ENCODE results near the gene OR4K2. TPM values are rescaled to one million over a fixed set of nuclear protein-coding genes. Genes with fewer than 3 reads are reported as not detected.
"Not testable (repeated sequence)": the region's sequence is repeated elsewhere in the genome, so short reads cannot be mapped to it uniquely, and the experiment has no call there.

The OR4K2 gene
- total RNA-seq, result not detected in 3 replicates
- long read RNA-seq, result 0 reads

GRCh38 chr14:19874842-19875241, at the start of gene OR4K2:
OR4K2 (plus strand) TSS chr14:19875142; CDS start chr14:19876268, 1,126 bp downstream.
- no peak for TF ChIP-seq CTCF (IDR thresholded peaks at IDR 0.05)
- Mint-ChIP-seq H3K4me1 (ENCODE audit: low read depth) (no peaks in the 10 kb centered on the region), H3K36me3 (ENCODE audit: low read depth) (no peaks in the 10 kb centered on the region), H3K9me3 (ENCODE audit: low read depth) (peaks cover 40% of the 10 kb centered on the region), H3K27ac (ENCODE audit: unreplicated experiment) (no peak within 1 kb of the TSS), H3K4me3 (ENCODE audit: unreplicated experiment) (no peak within 1 kb of the TSS), H3K27me3 (ENCODE audit: low read depth) (no peaks in the 10 kb centered on the region)
- DNase-seq (ENCODE audit: low spot score), result no peak

- peaks cover 32% of the 10 kb centered on the region for H3K9me3 Mint-ChIP-seq (ENCODE audit: low read depth)
- not testable (repeated sequence) for H3K4me3 Mint-ChIP-seq (ENCODE audit: unreplicated experiment); H3K27me3 Mint-ChIP-seq (ENCODE audit: low read depth); H3K4me1 Mint-ChIP-seq (ENCODE audit: low read depth); H3K27ac Mint-ChIP-seq (ENCODE audit: unreplicated experiment); H3K36me3 Mint-ChIP-seq (ENCODE audit: low read depth)
- peak; percentile 60 for DNase-seq (ENCODE audit: low spot score)
Observed at GRCh38 chr14:19827626-19828244, 47.2 kb upstream of the OR4K2 start.

GRCh38 chr14:19828314-19828713, 46.6 kb upstream of the OR4K2 start:
- Mint-ChIP-seq H3K4me1 (ENCODE audit: low read depth) (no peaks in the 10 kb centered on the region), H3K27ac (ENCODE audit: unreplicated experiment) (no peak overlapping the region), H3K4me3 (ENCODE audit: unreplicated experiment) (no peak overlapping the region), H3K9me3 (ENCODE audit: low read depth) (peaks cover 38% of the 10 kb centered on the region), H3K36me3 (ENCODE audit: low read depth) (no peaks in the 10 kb centered on the region), H3K27me3 (ENCODE audit: low read depth) (no peaks in the 10 kb centered on the region)
- no peak for DNase-seq (ENCODE audit: low spot score)
- TF ChIP-seq CTCF (IDR thresholded peaks at IDR 0.05), result no peak

GRCh38 chr14:19834203-19834848, 40.6 kb upstream of the OR4K2 start:
- H3K9me3 Mint-ChIP-seq (ENCODE audit: low read depth), result peaks cover 33% of the 10 kb centered on the region
- not testable (repeated sequence) for H3K4me1 Mint-ChIP-seq (ENCODE audit: low read depth); H3K36me3 Mint-ChIP-seq (ENCODE audit: low read depth); H3K4me3 Mint-ChIP-seq (ENCODE audit: unreplicated experiment); H3K27me3 Mint-ChIP-seq (ENCODE audit: low read depth); H3K27ac Mint-ChIP-seq (ENCODE audit: unreplicated experiment)
- peak; percentile 89 for DNase-seq (ENCODE audit: low spot score)

- Mint-ChIP-seq H3K27me3 (ENCODE audit: low read depth) (no peaks in the 10 kb centered on the region), H3K27ac (ENCODE audit: unreplicated experiment) (no peak overlapping the region), H3K36me3 (ENCODE audit: low read depth) (no peaks in the 10 kb centered on the region), H3K9me3 (ENCODE audit: low read depth) (peaks cover 9% of the 10 kb centered on the region), H3K4me1 (ENCODE audit: low read depth) (no peaks in the 10 kb centered on the region), H3K4me3 (ENCODE audit: unreplicated experiment) (no peak overlapping the region)
- DNase-seq (ENCODE audit: low spot score), result no peak
- TF ChIP-seq CTCF (IDR thresholded peaks at IDR 0.05), result no peak
Observed at GRCh38 chr14:19838433-19838832, 36.5 kb upstream of the OR4K2 start.

- H3K36me3 Mint-ChIP-seq (ENCODE audit: low read depth), result peaks cover 1% of the 10 kb centered on the region
- TF ChIP-seq CTCF (IDR thresholded peaks at IDR 0.05), result no peak
- no peaks in the 10 kb centered on the region for H3K4me1 Mint-ChIP-seq (ENCODE audit: low read depth)
- H3K27ac Mint-ChIP-seq (ENCODE audit: unreplicated experiment), result no peak overlapping the region
- DNase-seq (ENCODE audit: low spot score), result no peak
- H3K27me3 Mint-ChIP-seq (ENCODE audit: low read depth), result no peaks in the 10 kb centered on the region
- H3K9me3 Mint-ChIP-seq (ENCODE audit: low read depth), result peaks cover 66% of the 10 kb centered on the region
- H3K4me3 Mint-ChIP-seq (ENCODE audit: unreplicated experiment), result no peak overlapping the region
Observed at GRCh38 chr14:19851365-19851764, 23.6 kb upstream of the OR4K2 start.

GRCh38 chr14:19866061-19866669, 8.8 kb upstream of the OR4K2 start:
- not testable (repeated sequence) for H3K27me3 Mint-ChIP-seq (ENCODE audit: low read depth); H3K36me3 Mint-ChIP-seq (ENCODE audit: low read depth); H3K27ac Mint-ChIP-seq (ENCODE audit: unreplicated experiment); H3K4me1 Mint-ChIP-seq (ENCODE audit: low read depth); H3K4me3 Mint-ChIP-seq (ENCODE audit: unreplicated experiment)
- peak; percentile 80 for DNase-seq (ENCODE audit: low spot score)
- H3K9me3 Mint-ChIP-seq (ENCODE audit: low read depth), result peaks cover 19% of the 10 kb centered on the region

Measured in chondrocyte (in vitro differentiated cells).